NK-92 treated with Interleukin-12 subunit alpha and Interleukin-12 subunit beta, amount 100 ng/mL, for 24 hours (cell line): Measurements from ENCODE around the gene MARVELD2.

Experiments used
- DNase-seq: peaks from one replicate; lab custom pipeline; 2025; lab: John Stamatoyannopoulos, UW

Gene MARVELD2

DNA sequence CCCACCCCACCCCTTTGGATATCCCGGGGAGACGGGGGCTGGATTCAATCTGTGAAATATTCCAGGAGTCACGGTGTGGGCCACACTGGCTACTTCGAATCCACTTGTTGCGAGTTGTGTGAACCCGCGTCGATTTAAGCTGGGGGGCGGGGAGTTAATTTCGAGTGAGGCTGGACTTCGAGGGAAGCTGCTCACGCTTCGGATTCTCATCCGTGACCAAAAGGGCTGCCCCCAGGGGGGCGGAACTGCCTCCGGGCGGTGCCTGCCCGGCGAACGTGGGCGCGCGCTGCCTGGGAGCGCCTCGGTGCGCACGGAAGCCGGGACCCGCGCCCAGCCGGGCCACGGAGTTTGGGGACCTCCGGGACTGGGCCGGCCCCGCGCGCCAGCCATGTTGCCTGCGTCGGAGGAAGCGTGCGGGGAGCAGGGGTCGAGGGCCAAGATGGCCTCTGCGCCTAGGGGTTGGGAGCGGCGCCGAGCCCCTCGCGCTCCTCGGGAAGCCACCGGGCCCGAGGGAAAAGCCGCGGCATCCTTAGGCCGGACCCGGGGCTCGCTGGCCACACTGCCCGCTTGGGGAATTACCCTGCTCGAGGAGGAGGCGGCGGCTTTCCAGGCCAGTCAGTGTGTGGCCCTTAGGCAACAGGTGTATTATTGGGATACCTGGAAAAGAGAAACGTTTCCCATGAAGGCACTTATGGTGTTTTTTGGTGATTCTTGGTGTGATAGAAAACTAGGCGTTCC, 78.6 kb downstream of the MARVELD2 start:
- DNase-seq: no peak
